WTC11 (cell line): ENCODE measurements around the gene NAV3. TPM values are rescaled to one million over a fixed set of nuclear protein-coding genes. Genes with fewer than 3 reads are reported as not detected.

Experiments used
- ATAC-seq: fragments of 200-7000 bp; cut with Tn5 transposase; 2 replicates; pipeline ENCODE4 v1.10.0; 2021; ENCODE audit warnings: mild to moderate bottlenecking, moderate library complexity
- CTCF ChIA-PET: fragments of 300-600 bp; sonication (Branson Sonifier 250); formaldehyde crosslinking; loops from one replicate; lab custom pipeline; 2021; ENCODE audit warnings: antibody characterized with exemption; lab: Charles Lee
- POLR2A ChIA-PET: fragments of 350-600 bp; sonication (Branson Sonifier 250); formaldehyde crosslinking; loops from one replicate; lab custom pipeline; 2021; ENCODE audit warnings: antibody characterized with exemption; lab: Charles Lee
- DNase-seq: peaks from one replicate; pipeline ENCODE4 v3.0.0; 2021; ENCODE audit warnings: low spot score
- H3K27ac Mint-ChIP-seq: 2 replicates; pipeline ENCODE4 v1.8.0; 2021; ENCODE audit warnings: mixed read lengths
- H3K27me3 Mint-ChIP-seq: 2 replicates; pipeline ENCODE4 v1.8.0; 2021; ENCODE audit warnings: low read depth, mild to moderate bottlenecking, moderate library complexity, mixed read lengths
- H3K36me3 Mint-ChIP-seq: 2 replicates; pipeline ENCODE4 v1.8.0; 2021; ENCODE audit warnings: mixed read lengths
- H3K4me1 Mint-ChIP-seq: 2 replicates; pipeline ENCODE4 v1.8.0; 2022; ENCODE audit warnings: mixed read lengths
- H3K4me3 Mint-ChIP-seq: 2 replicates; pipeline ENCODE4 v1.8.0; 2021; ENCODE audit warnings: mild to moderate bottlenecking, moderate library complexity, mixed read lengths
- H3K9me3 Mint-ChIP-seq: 2 replicates; pipeline ENCODE4 v1.8.0; 2021; ENCODE audit warnings: mixed read lengths
- CREB1 ChIP-seq: sonication (generic); formaldehyde crosslinking; IDR thresholded peaks from 2 replicates; pipeline ENCODE4 v1.8.0; 2023; ENCODE audit warnings: mild to moderate bottlenecking, missing genetic modification reagents
- CREM ChIP-seq: sonication (generic); formaldehyde crosslinking; IDR thresholded peaks from 2 replicates; pipeline ENCODE4 v1.8.1; 2022; ENCODE audit warnings: mild to moderate bottlenecking, missing genetic modification reagents, moderate library complexity
- EMX1 ChIP-seq: fragments of 250-450 bp; sonication (Bioruptor Pico); IDR thresholded peaks from 2 replicates; pipeline ENCODE4 v1.8.0; 2021; ENCODE audit warnings: mild to moderate bottlenecking
- FOXK1 ChIP-seq: sonication (generic); formaldehyde crosslinking; IDR thresholded peaks from 2 replicates; pipeline ENCODE4 v1.8.0; 2022; ENCODE audit warnings: mild to moderate bottlenecking, moderate library complexity, missing genetic modification reagents
- FOXP4 ChIP-seq: sonication (generic); formaldehyde crosslinking; IDR thresholded peaks from 2 replicates; pipeline ENCODE4 v1.8.0; 2022; ENCODE audit warnings: mild to moderate bottlenecking, missing genetic modification reagents
- GTF2I ChIP-seq: fragments of 250-450 bp; sonication (Bioruptor Pico); conservative IDR thresholded peaks from 2 replicates; pipeline ENCODE4 v1.4.0; 2021; ENCODE audit warnings: mild to moderate bottlenecking
- JAZF1 ChIP-seq: fragments of 250-450 bp; sonication (Bioruptor Pico); IDR thresholded peaks from 2 replicates; pipeline ENCODE4 v1.9.0; 2021; ENCODE audit warnings: moderate library complexity, mild to moderate bottlenecking, inconsistent platforms
- KAT7 ChIP-seq: sonication (generic); formaldehyde crosslinking; IDR thresholded peaks from 2 replicates; pipeline ENCODE4 v1.8.1; 2023; ENCODE audit warnings: missing genetic modification reagents, mild to moderate bottlenecking, borderline replicate concordance
- PRRX2 ChIP-seq: fragments of 250-450 bp; sonication (Bioruptor Pico); IDR thresholded peaks from 2 replicates; pipeline ENCODE4 v1.8.0; 2021; ENCODE audit warnings: mild to moderate bottlenecking
- RORB ChIP-seq: fragments of 250-450 bp; sonication (Bioruptor Pico); IDR thresholded peaks from 2 replicates; pipeline ENCODE4 v1.9.0; 2021; ENCODE audit warnings: mild to moderate bottlenecking
- SOX15 ChIP-seq: fragments of 250-450 bp; sonication (Bioruptor Pico); IDR thresholded peaks from 2 replicates; pipeline ENCODE4 v1.9.0; 2021; ENCODE audit warnings: mild to moderate bottlenecking
- TEAD1 ChIP-seq: sonication (generic); formaldehyde crosslinking; IDR thresholded peaks from 2 replicates; pipeline ENCODE4 v1.8.0; 2022; ENCODE audit warnings: mild to moderate bottlenecking, missing genetic modification reagents
- TP53 ChIP-seq: sonication (generic); formaldehyde crosslinking; IDR thresholded peaks from 2 replicates; pipeline ENCODE4 v1.8.1; 2023; ENCODE audit warnings: mild to moderate bottlenecking, missing genetic modification reagents
- ZNF121 ChIP-seq: sonication (generic); formaldehyde crosslinking; IDR thresholded peaks from 2 replicates; pipeline ENCODE4 v1.8.0; 2023; ENCODE audit warnings: missing genetic modification reagents
- ZNF219 ChIP-seq: sonication (generic); formaldehyde crosslinking; IDR thresholded peaks from 2 replicates; pipeline ENCODE4 v1.8.0; 2023; ENCODE audit warnings: missing genetic modification reagents, mild to moderate bottlenecking, borderline replicate concordance
- ZNF232 ChIP-seq: sonication (generic); formaldehyde crosslinking; IDR thresholded peaks from 2 replicates; pipeline ENCODE4 v1.8.0; 2022; ENCODE audit warnings: mild to moderate bottlenecking, missing genetic modification reagents
- ZNF416 ChIP-seq: fragments of 250-450 bp; sonication (Bioruptor Pico); IDR thresholded peaks from 2 replicates; pipeline ENCODE4 v1.9.0; 2021; ENCODE audit warnings: mild to moderate bottlenecking, inconsistent platforms
- ZNF532 ChIP-seq: fragments of 250-450 bp; sonication (Bioruptor Pico); IDR thresholded peaks from 2 replicates; pipeline ENCODE4 v1.9.0; 2021; ENCODE audit warnings: mild to moderate bottlenecking, borderline replicate concordance
- ZNF671 ChIP-seq: fragments of 250-450 bp; sonication (Bioruptor Pico); IDR thresholded peaks from 2 replicates; pipeline ENCODE4 v1.8.0; 2021; ENCODE audit warnings: mild to moderate bottlenecking
- total RNA-seq: library from RNA; stranded (reverse); gene quantifications from 3 replicates; pipeline ENCODE4 v1.2.3, GENCODE V29; 2021
- TF ChIP-seq, protein P1 (sequence below): sonication (generic); formaldehyde crosslinking; IDR thresholded peaks from 2 replicates; pipeline ENCODE4 v1.8.0; 2022; ENCODE audit warnings: mild to moderate bottlenecking, missing genetic modification reagents
- TF ChIP-seq, protein P2 (sequence below): sonication (generic); formaldehyde crosslinking; IDR thresholded peaks from 2 replicates; pipeline ENCODE4 v1.8.0; 2022; ENCODE audit warnings: mild to moderate bottlenecking, missing genetic modification reagents
- TF ChIP-seq, protein P3 (sequence below): sonication (generic); formaldehyde crosslinking; IDR thresholded peaks from 2 replicates; pipeline ENCODE4 v1.8.1; 2023; ENCODE audit warnings: mild to moderate bottlenecking, missing genetic modification reagents, moderate library complexity

NAV3 gene
- total RNA-seq, 1 experiment from 2014 or later, result 3.3 TPM

GRCh38 chr12:77995436-77996167, 164.9 kb downstream of the NAV3 start:
- Mint-ChIP-seq H3K36me3 (no peaks in the 10 kb centered on the region), H3K9me3 (no peaks in the 10 kb centered on the region), H3K4me1 (no peaks in the 10 kb centered on the region), H3K4me3 (no peak overlapping the region), H3K27ac (no peak overlapping the region), H3K27me3 (no peaks in the 10 kb centered on the region)
- ChIA-PET CTCF (no interaction called here), POLR2A (no interaction called here)
- TF ChIP-seq ZNF671 (no peak), FOXK1 (CRISPR knock-in tag) (no peak), ZNF532 (CRISPR knock-in tag) (no peak), TP53 (CRISPR knock-in tag) (no peak), CREM (CRISPR knock-in tag) (no peak), ZNF219 (CRISPR knock-in tag) (no peak), ZNF416 (CRISPR knock-in tag) (no peak), KAT7 (CRISPR knock-in tag) (no peak), TEAD1 (CRISPR knock-in tag) (no peak), EMX1 (CRISPR knock-in tag) (no peak), GTF2I (no peak), SOX15 (CRISPR knock-in tag) (no peak), PRRX2 (CRISPR knock-in tag) (no peak), ZNF121 (no peak), ZNF232 (CRISPR knock-in tag) (no peak), RORB (CRISPR knock-in tag) (no peak)
- TF ChIP-seq, protein P1, sequence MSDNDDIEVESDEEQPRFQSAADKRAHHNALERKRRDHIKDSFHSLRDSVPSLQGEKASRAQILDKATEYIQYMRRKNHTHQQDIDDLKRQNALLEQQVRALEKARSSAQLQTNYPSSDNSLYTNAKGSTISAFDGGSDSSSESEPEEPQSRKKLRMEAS (CRISPR knock-in tag), result no peak
- DNase-seq, result no peak
- no peak for ATAC-seq

GRCh38 chr12:77996670-77997069, 166.0 kb downstream of the NAV3 start:
- DNase-seq (no peak), ATAC-seq (no peak)
- no peak overlapping the region for H3K27ac Mint-ChIP-seq
- no peak overlapping the region for H3K4me3 Mint-ChIP-seq
- ChIA-PET POLR2A (no interaction called here), CTCF (no interaction called here)
- TF ChIP-seq FOXP4 (CRISPR knock-in tag), result no peak
- no peak for TF ChIP-seq CREB1 (CRISPR knock-in tag)
- TF ChIP-seq, protein P2, sequence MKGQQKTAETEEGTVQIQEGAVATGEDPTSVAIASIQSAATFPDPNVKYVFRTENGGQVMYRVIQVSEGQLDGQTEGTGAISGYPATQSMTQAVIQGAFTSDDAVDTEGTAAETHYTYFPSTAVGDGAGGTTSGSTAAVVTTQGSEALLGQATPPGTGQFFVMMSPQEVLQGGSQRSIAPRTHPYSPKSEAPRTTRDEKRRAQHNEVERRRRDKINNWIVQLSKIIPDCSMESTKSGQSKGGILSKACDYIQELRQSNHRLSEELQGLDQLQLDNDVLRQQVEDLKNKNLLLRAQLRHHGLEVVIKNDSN (CRISPR knock-in tag), result no peak
- TF ChIP-seq, protein P3, sequence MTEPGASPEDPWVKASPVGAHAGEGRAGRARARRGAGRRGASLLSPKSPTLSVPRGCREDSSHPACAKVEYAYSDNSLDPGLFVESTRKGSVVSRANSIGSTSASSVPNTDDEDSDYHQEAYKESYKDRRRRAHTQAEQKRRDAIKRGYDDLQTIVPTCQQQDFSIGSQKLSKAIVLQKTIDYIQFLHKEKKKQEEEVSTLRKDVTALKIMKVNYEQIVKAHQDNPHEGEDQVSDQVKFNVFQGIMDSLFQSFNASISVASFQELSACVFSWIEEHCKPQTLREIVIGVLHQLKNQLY (CRISPR knock-in tag), result no peak
- no peak for TF ChIP-seq JAZF1 (CRISPR knock-in tag)
- no peaks in the 10 kb centered on the region for H3K36me3 Mint-ChIP-seq
- no peaks in the 10 kb centered on the region for H3K27me3 Mint-ChIP-seq
- no peaks in the 10 kb centered on the region for H3K4me1 Mint-ChIP-seq
- H3K9me3 Mint-ChIP-seq, result no peaks in the 10 kb centered on the region
